Natural killer cell (primary cell): ENCODE measurements around the gene DCAF5. TPM values are rescaled to one million over a fixed set of nuclear protein-coding genes. Genes with fewer than 3 reads are reported as not detected.

Experiments
- ATAC-seq, 3 donors: fragments of 150-1000 bp in 2 of 3; fragments of 200-7000 bp in 1 of 3; cut with Tn5 transposase; 1 replicate in 1 of 3; 2 replicates in 2 of 3; pipeline ENCODE4 v1.10.0; 2021; ENCODE audit warnings: mild to moderate bottlenecking in 2 of 3, moderate library complexity in 2 of 3
- DNase-seq, 2 donors: peaks; one replicate each; pipeline versions ENCODE4 v3.0.0 to v3.0.0-alpha.2; 2013 to 2021; ENCODE audit warnings: mixed read lengths in 1 of 2
- H3K27ac ChIP-seq: one replicate; pipeline ENCODE4 v1.5.1; 2013; ENCODE audit warnings: mild to moderate bottlenecking, low read length
- H3K27me3 ChIP-seq: one replicate; pipeline ENCODE4 v1.6.1; 2013; ENCODE audit warnings: low read length; ENCODE audit not compliant: control insufficient read depth, insufficient read depth
- H3K36me3 ChIP-seq: one replicate; pipeline ENCODE4 v1.6.1; 2013; ENCODE audit warnings: low read length; ENCODE audit not compliant: control insufficient read depth, insufficient read depth
- H3K4me1 ChIP-seq: one replicate; pipeline ENCODE4 v1.6.1; 2013; ENCODE audit warnings: low read length; ENCODE audit not compliant: control insufficient read depth, insufficient read depth
- H3K4me3 ChIP-seq: one replicate; pipeline ENCODE4 v1.5.1; 2013; ENCODE audit warnings: low read length
- H3K9me3 ChIP-seq: one replicate; pipeline ENCODE4 v1.6.1; 2013; ENCODE audit warnings: low read length; ENCODE audit not compliant: control insufficient read depth, insufficient read depth
- H3K27ac Mint-ChIP-seq, 2 donors: one replicate each; pipeline ENCODE4 v1.8.0; 2022; ENCODE audit warnings: mild to moderate bottlenecking in 2 of 2, mixed read lengths in 2 of 2, moderate library complexity in 1 of 2
- H3K27me3 Mint-ChIP-seq, 2 donors: one replicate each; pipeline ENCODE4 v1.8.0; 2022; ENCODE audit warnings: low read depth in 2 of 2, mixed read lengths in 2 of 2
- H3K36me3 Mint-ChIP-seq: one replicate; pipeline ENCODE4 v1.8.0; 2022; ENCODE audit warnings: mixed read lengths
- H3K4me1 Mint-ChIP-seq, 2 donors: one replicate each; pipeline ENCODE4 v1.8.0; 2022; ENCODE audit warnings: mixed read lengths in 2 of 2
- H3K4me3 Mint-ChIP-seq: one replicate; pipeline ENCODE4 v1.8.0; 2022; ENCODE audit warnings: mild to moderate bottlenecking, moderate library complexity, mixed read lengths
- H3K9me3 Mint-ChIP-seq, 2 donors: one replicate each; pipeline ENCODE4 v1.8.0; 2022; ENCODE audit warnings: mixed read lengths in 2 of 2
- CTCF ChIP-seq: fragments of 200-600 bp; IDR thresholded peaks from one replicate; pipeline ENCODE4 v1.8.0; 2022; ENCODE audit warnings: antibody characterized with exemption
- WGBS: methylation state at CpG from one replicate; pipeline ENCODE4 v1.1.7; 2013; ENCODE audit warnings: missing lambda C conversion rate; ENCODE audit not compliant: insufficient coverage; 5-methylcytosine and 5-hydroxymethylcytosine counted together
- intact Hi-C: fragments of 100-400 bp; cut with micrococcal nuclease; formaldehyde crosslinking; loops from one replicate; pipeline ENCODE4 v1.14.2; 2022
- total RNA-seq, 4 donors: library from RNA; stranded (reverse); fragments of 120-200 nt in 1 of 4; gene quantifications; one replicate each; pipeline versions ENCODE4 v1.2.3 to v1.2.4, GENCODE V29; 2013 to 2022

DCAF5 gene
- total RNA-seq, 3 donors from 2014 or later (not counting 1 experiment from before 2014, with no cell fraction given), result 92.0 to 112 (median 99.2) TPM

- no peak overlapping the region for H3K27ac Mint-ChIP-seq
- H3K4me3 ChIP-seq, result no peak overlapping the region
- ATAC-seq, result no peak
Measured at GRCh38 chr14:69043596-69044260, 109.2 kb downstream of the DCAF5 start.

GRCh38 chr14:69042787-69043444, 110.0 kb downstream of the DCAF5 start:
- H3K27me3 ChIP-seq, result no peaks in the 10 kb centered on the region
- no peaks in the 10 kb centered on the region for H3K36me3 ChIP-seq
- 11% methylated on average over 10 of the region's 10 CpGs for WGBS
- H3K4me3 ChIP-seq, result no peak overlapping the region
- Mint-ChIP-seq H3K9me3 (no peaks in the 10 kb centered on the region), H3K4me3 (no peak overlapping the region), H3K4me1 (peaks cover 9 to 25% of the 10 kb centered on the region in 2 donors), H3K36me3 (no peaks in the 10 kb centered on the region), H3K27ac (no peak overlapping the region), H3K27me3 (peaks cover 20% of the 10 kb centered on the region in 2 donors)
- TF ChIP-seq CTCF, result no peak
- H3K4me1 ChIP-seq, result peaks cover 11% of the 10 kb centered on the region
- no peak for DNase-seq
- H3K9me3 ChIP-seq, result no peaks in the 10 kb centered on the region
- peak overlapping the region; percentile 27 for H3K27ac ChIP-seq
- intact Hi-C loops, result no loop called here
- ATAC-seq, result peak in 2 of 3 donors; percentile 45 to 49

More at GRCh38 chr14:69043596-69044260, 109.2 kb downstream of the DCAF5 start:
- intact Hi-C loops, result no loop called here
- Mint-ChIP-seq H3K36me3 (no peaks in the 10 kb centered on the region), H3K9me3 (no peaks in the 10 kb centered on the region), H3K27me3 (peaks cover 13 to 16% of the 10 kb centered on the region in 2 donors), H3K4me3 (no peak overlapping the region), H3K4me1 (peaks cover 14 to 29% of the 10 kb centered on the region in 2 donors)
- no peak for DNase-seq
- 81% methylated on average over 6 of the region's 8 CpGs for WGBS
- H3K9me3 ChIP-seq, result no peaks in the 10 kb centered on the region
- peaks cover 11% of the 10 kb centered on the region for H3K4me1 ChIP-seq
- H3K27ac ChIP-seq, result peak overlapping the region; percentile 27
- no peaks in the 10 kb centered on the region for H3K36me3 ChIP-seq
- TF ChIP-seq CTCF, result no peak
- H3K27me3 ChIP-seq, result no peaks in the 10 kb centered on the region

GRCh38 chr14:69042299-69042698, 110.6 kb downstream of the DCAF5 start:
- peaks cover 9 to 25% of the 10 kb centered on the region in 2 donors for H3K4me1 Mint-ChIP-seq
- intact Hi-C loops, result no loop called here
- Histone ChIP-seq H3K4me1 (peaks cover 11% of the 10 kb centered on the region), H3K27ac (no peak overlapping the region), H3K27me3 (no peaks in the 10 kb centered on the region), H3K9me3 (no peaks in the 10 kb centered on the region), H3K4me3 (no peak overlapping the region), H3K36me3 (no peaks in the 10 kb centered on the region)
- 57% methylated on average over 2 of the region's 3 CpGs for WGBS
- no peak for DNase-seq
- no peak overlapping the region for H3K27ac Mint-ChIP-seq
- peaks cover 20 to 24% of the 10 kb centered on the region in 2 donors for H3K27me3 Mint-ChIP-seq
- no peak overlapping the region for H3K4me3 Mint-ChIP-seq
- no peak for ATAC-seq
- no peaks in the 10 kb centered on the region for H3K9me3 Mint-ChIP-seq
- no peaks in the 10 kb centered on the region for H3K36me3 Mint-ChIP-seq
- no peak for TF ChIP-seq CTCF
